H1 (cell line): Measurements from ENCODE around the gene GPR179.
"Not testable (repeated sequence)": the region's sequence is repeated elsewhere in the genome, so short reads cannot be mapped to it uniquely, and the experiment has no call there.

Source experiments
- CHD1 ChIP-seq: IDR thresholded peaks from 2 replicates; pipeline ENCODE4 v1.6.1; 2012; ENCODE audit warnings: low read depth, low read length, improper control_type of control experiment
- EP300 ChIP-seq, 2 experiments: IDR thresholded peaks; 1 replicate in 1 of 2; 2 replicates in 1 of 2; pipeline ENCODE4 v1.6.1; 2011 to 2012; ENCODE audit warnings: low read depth in 2 of 2, low read length in 2 of 2, mild to moderate bottlenecking in 2 of 2, borderline replicate concordance in 1 of 2, inconsistent platforms in 1 of 2, moderate library complexity in 1 of 2
- EZH2 ChIP-seq: fragments of 200-600 bp; sonication (generic); IDR thresholded peaks from 2 replicates; pipeline ENCODE4 v1.7.1; 2012; ENCODE audit warnings: low read depth, mild to moderate bottlenecking, moderate library complexity, low read length, inconsistent platforms; ENCODE audit not compliant: severe bottlenecking
- MAFK ChIP-seq: IDR thresholded peaks from 2 replicates; pipeline ENCODE4 v1.6.1; 2012; ENCODE audit warnings: low read depth, mild to moderate bottlenecking, improper control_type of control experiment, low read length
- POLR2A ChIP-seq, 2 experiments: IDR thresholded peaks; 1 replicate in 1 of 2; 2 replicates in 1 of 2; pipeline ENCODE4 v1.6.1; 2011; ENCODE audit warnings: low read depth in 2 of 2, low read length in 2 of 2, mild to moderate bottlenecking in 2 of 2; ENCODE audit errors: control extremely low read depth in 1 of 2
- POLR2AphosphoS5 ChIP-seq: IDR thresholded peaks from 2 replicates; pipeline ENCODE4 v1.6.1; 2011; ENCODE audit warnings: low read depth, low read length
- RAD21 ChIP-seq, 2 experiments: IDR thresholded peaks in 1 of 2; conservative IDR thresholded peaks in 1 of 2; 2 replicates each; pipeline ENCODE4 v1.6.1; 2011; ENCODE audit warnings: low read depth in 2 of 2, low read length in 2 of 2, improper control_type of control experiment in 1 of 2, inconsistent platforms in 1 of 2, mild to moderate bottlenecking in 1 of 2, moderate library complexity in 1 of 2
- RFX5 ChIP-seq: IDR thresholded peaks from 2 replicates; pipeline ENCODE4 v1.6.1; 2011; ENCODE audit warnings: low read depth, low read length, improper control_type of control experiment, borderline replicate concordance
- SIN3A ChIP-seq, 2 experiments: IDR thresholded peaks in 1 of 2; conservative IDR thresholded peaks in 1 of 2; 2 replicates each; pipeline ENCODE4 v1.6.1; 2011 to 2012; ENCODE audit warnings: low read length in 2 of 2, improper control_type of control experiment in 1 of 2, low read depth in 1 of 2, mild to moderate bottlenecking in 1 of 2
- YY1 ChIP-seq: IDR thresholded peaks from 2 replicates; pipeline ENCODE4 v1.6.1; 2011; ENCODE audit warnings: low read depth, mild to moderate bottlenecking, low read length
- TF ChIP-seq, protein P1 (sequence below), 3 experiments: IDR thresholded peaks; 1 replicate in 2 of 3; 2 replicates in 1 of 3; pipeline versions ENCODE4 v1.5.1 to v1.6.1; 2011; ENCODE audit warnings: low read length in 3 of 3, mild to moderate bottlenecking in 3 of 3, inconsistent platforms in 2 of 3, low read depth in 1 of 3, moderate library complexity in 1 of 3; ENCODE audit not compliant: insufficient read depth in 1 of 3; ENCODE audit errors: control extremely low read depth in 1 of 3
- TF ChIP-seq, protein P2 (sequence below): IDR thresholded peaks from 2 replicates; pipeline ENCODE4 v1.6.1; 2012; ENCODE audit warnings: inconsistent platforms
- TF ChIP-seq, protein P3 (sequence below): IDR thresholded peaks from 2 replicates; pipeline ENCODE4 v1.6.1; 2011; ENCODE audit warnings: low read length, improper control_type of control experiment

DNA sequence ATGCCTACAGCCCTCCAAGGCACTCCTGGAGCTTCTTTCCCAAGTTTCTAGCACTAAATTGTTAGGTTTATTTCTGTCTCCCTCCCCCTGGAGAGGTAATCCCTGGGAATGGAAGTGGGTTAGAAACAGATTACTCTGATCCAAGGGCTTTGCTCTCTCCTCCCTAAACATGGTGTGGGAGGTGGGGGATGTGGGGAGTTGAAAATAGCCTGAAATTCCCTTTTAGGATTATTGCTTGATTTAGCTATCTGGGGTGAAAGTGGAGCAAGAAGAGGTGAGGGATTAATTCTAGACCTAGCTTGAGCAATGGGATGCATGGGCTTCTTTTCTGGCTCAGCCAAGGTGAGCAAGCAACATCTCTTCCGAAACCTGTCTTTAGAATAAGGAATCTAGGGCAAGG is 54.0 kb downstream of the GPR179 start:
- TF ChIP-seq POLR2A (IDR thresholded peaks at IDR 0.05; ENCODE audit: control extremely low read depth in 1 of 2, low read depth in 2 of 2, low read length in 2 of 2); EZH2; POLR2AphosphoS5; CHD1; RAD21 (IDR thresholded peaks at IDR 0.05 in 1 of 2, conservative IDR thresholded peaks at IDR 0.05 in 1 of 2; ENCODE audit: low read depth in 2 of 2, low read length in 2 of 2); YY1; MAFK; SIN3A (conservative IDR thresholded peaks at IDR 0.05 in 1 of 2, IDR thresholded peaks at IDR 0.05 in 1 of 2; ENCODE audit: low read depth in 1 of 2, low read length in 2 of 2); EP300 (IDR thresholded peaks at IDR 0.05; ENCODE audit: borderline replicate concordance in 1 of 2, low read depth in 2 of 2, low read length in 2 of 2); RFX5: not testable (repeated sequence)
- TF ChIP-seq, protein P1, sequence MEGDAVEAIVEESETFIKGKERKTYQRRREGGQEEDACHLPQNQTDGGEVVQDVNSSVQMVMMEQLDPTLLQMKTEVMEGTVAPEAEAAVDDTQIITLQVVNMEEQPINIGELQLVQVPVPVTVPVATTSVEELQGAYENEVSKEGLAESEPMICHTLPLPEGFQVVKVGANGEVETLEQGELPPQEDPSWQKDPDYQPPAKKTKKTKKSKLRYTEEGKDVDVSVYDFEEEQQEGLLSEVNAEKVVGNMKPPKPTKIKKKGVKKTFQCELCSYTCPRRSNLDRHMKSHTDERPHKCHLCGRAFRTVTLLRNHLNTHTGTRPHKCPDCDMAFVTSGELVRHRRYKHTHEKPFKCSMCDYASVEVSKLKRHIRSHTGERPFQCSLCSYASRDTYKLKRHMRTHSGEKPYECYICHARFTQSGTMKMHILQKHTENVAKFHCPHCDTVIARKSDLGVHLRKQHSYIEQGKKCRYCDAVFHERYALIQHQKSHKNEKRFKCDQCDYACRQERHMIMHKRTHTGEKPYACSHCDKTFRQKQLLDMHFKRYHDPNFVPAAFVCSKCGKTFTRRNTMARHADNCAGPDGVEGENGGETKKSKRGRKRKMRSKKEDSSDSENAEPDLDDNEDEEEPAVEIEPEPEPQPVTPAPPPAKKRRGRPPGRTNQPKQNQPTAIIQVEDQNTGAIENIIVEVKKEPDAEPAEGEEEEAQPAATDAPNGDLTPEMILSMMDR (IDR thresholded peaks at IDR 0.05; ENCODE audit: control extremely low read depth in 1 of 3, insufficient read depth in 1 of 3, low read depth in 1 of 3, low read length in 3 of 3): not testable (repeated sequence)
- TF ChIP-seq, protein P2, sequence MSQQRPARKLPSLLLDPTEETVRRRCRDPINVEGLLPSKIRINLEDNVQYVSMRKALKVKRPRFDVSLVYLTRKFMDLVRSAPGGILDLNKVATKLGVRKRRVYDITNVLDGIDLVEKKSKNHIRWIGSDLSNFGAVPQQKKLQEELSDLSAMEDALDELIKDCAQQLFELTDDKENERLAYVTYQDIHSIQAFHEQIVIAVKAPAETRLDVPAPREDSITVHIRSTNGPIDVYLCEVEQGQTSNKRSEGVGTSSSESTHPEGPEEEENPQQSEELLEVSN: not testable (repeated sequence)
- TF ChIP-seq, protein P3, sequence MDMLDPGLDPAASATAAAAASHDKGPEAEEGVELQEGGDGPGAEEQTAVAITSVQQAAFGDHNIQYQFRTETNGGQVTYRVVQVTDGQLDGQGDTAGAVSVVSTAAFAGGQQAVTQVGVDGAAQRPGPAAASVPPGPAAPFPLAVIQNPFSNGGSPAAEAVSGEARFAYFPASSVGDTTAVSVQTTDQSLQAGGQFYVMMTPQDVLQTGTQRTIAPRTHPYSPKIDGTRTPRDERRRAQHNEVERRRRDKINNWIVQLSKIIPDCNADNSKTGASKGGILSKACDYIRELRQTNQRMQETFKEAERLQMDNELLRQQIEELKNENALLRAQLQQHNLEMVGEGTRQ: not testable (repeated sequence)
